Activated B cell treated with CpG ODN at 0.5 μM for 24 hours (primary cell): ENCODE data around the gene CNP. TPM values are rescaled to one million over a fixed set of nuclear protein-coding genes. Genes with fewer than 3 reads are reported as not detected.

ENCODE experiments used
- ATAC-seq: fragments of 200-7000 bp; cut with Tn5 transposase; one replicate; pipeline ENCODE4 v1.10.0; 2021; ENCODE audit warnings: low read depth, mild to moderate bottlenecking, moderate library complexity
- CTCF ChIA-PET: fragments of 350-600 bp; sonication (Branson Sonifier 250); formaldehyde crosslinking; loops from one replicate; lab custom pipeline; 2021; ENCODE audit warnings: antibody characterized with exemption; lab: Charles Lee
- POLR2A ChIA-PET: fragments of 350-600 bp; sonication (Branson Sonifier 250); formaldehyde crosslinking; loops from one replicate; lab custom pipeline; 2021; ENCODE audit warnings: antibody characterized with exemption; lab: Charles Lee
- DNase-seq: peaks from one replicate; pipeline ENCODE4 v3.0.0; 2022
- H3K27ac Mint-ChIP-seq: one replicate; pipeline ENCODE4 v1.8.0; 2020; ENCODE audit warnings: mixed read lengths
- H3K27me3 Mint-ChIP-seq: one replicate; pipeline ENCODE4 v1.8.0; 2021; ENCODE audit warnings: mixed read lengths
- H3K36me3 Mint-ChIP-seq: one replicate; pipeline ENCODE4 v1.8.0; 2021; ENCODE audit warnings: low read depth, mixed read lengths
- H3K4me1 Mint-ChIP-seq: one replicate; pipeline ENCODE4 v1.8.0; 2021; ENCODE audit warnings: mixed read lengths
- H3K4me3 Mint-ChIP-seq: one replicate; pipeline ENCODE4 v1.8.0; 2020; ENCODE audit warnings: mild to moderate bottlenecking, mixed read lengths
- H3K9me3 Mint-ChIP-seq: one replicate; pipeline ENCODE4 v1.8.0; 2020; ENCODE audit warnings: mixed read lengths
- CTCF ChIP-seq: fragments of 200-600 bp; IDR thresholded peaks from one replicate; pipeline ENCODE4 v1.8.0; 2022; ENCODE audit warnings: antibody characterized with exemption, mild to moderate bottlenecking
- intact Hi-C: fragments of 100-400 bp; cut with micrococcal nuclease; formaldehyde crosslinking; loops from one replicate; pipeline ENCODE4 v1.15.1; 2024
- total RNA-seq: library from RNA; stranded (reverse); gene quantifications from 2 replicates; pipeline ENCODE4 v1.2.3, GENCODE V29; 2022

CNP gene
- total RNA-seq, 1 donor from 2014 or later: 48.0 TPM

- DNase-seq (peak; percentile 30), ATAC-seq (peak; percentile 87)
- no peaks in the 10 kb centered on the region for H3K9me3 Mint-ChIP-seq
- no peaks in the 10 kb centered on the region for H3K27me3 Mint-ChIP-seq
- H3K4me3 Mint-ChIP-seq: peak overlapping the region; percentile 25
- intact Hi-C loops: no loop called here
- peaks cover 68% of the 10 kb centered on the region for H3K36me3 Mint-ChIP-seq
- ChIA-PET POLR2A (interaction anchor here (0.6 to 2.2 kb wide), 5 partner anchors 14 to 321 kb away, joined by 3 to 12 read pairs (median 4); partner anchors contain the start of genes DNAJC7, KAT2A and NKIRAS2), CTCF (interaction anchor here (0.9 kb wide), 1 partner anchor 10 kb away, joined by 3 read pairs; no protein-coding TSS in a partner anchor)
- no peak for TF ChIP-seq CTCF
- H3K4me1 Mint-ChIP-seq: peaks cover 61% of the 10 kb centered on the region
- peak overlapping the region; percentile 56 for H3K27ac Mint-ChIP-seq
Observed at GRCh38 chr17:41972571-41973407, 6.2 kb downstream of the CNP start.

DNA sequence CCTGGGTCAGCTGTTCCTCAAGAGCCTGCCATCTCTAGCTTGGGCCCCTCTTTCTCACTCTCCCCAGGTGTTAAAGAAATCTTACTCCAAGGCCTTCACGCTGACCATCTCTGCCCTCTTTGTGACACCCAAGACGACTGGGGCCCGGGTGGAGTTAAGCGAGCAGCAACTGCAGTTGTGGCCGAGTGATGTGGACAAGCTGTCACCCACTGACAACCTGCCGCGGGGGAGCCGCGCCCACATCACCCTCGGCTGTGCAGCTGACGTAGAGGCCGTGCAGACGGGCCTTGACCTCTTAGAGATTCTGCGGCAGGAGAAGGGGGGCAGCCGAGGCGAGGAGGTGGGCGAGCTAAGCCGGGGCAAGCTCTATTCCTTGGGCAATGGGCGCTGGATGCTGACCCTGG is 6.8 kb downstream of the CNP start:
- CTCF ChIA-PET: no interaction called here
- Mint-ChIP-seq H3K4me3 (peak overlapping the region; percentile 11), H3K9me3 (no peaks in the 10 kb centered on the region), H3K27ac (peak overlapping the region; percentile 56), H3K36me3 (peaks cover 70% of the 10 kb centered on the region), H3K27me3 (no peaks in the 10 kb centered on the region), H3K4me1 (peaks cover 56% of the 10 kb centered on the region)
- no peak for TF ChIP-seq CTCF
- intact Hi-C loops: no loop called here
- POLR2A ChIA-PET: interaction anchor here (0.6 to 2.2 kb wide), 3 partner anchors 44 to 320 kb away, joined by 4 to 12 read pairs (median 6); partner anchors contain the start of genes DNAJC7 and NKIRAS2
- DNase-seq (no peak), ATAC-seq (no peak)

GRCh38 chr17:41974031-41974430 is 7.4 kb downstream of the CNP start:
- ATAC-seq (no peak), DNase-seq (no peak)
- Mint-ChIP-seq H3K27me3 (no peaks in the 10 kb centered on the region), H3K36me3 (peaks cover 72% of the 10 kb centered on the region), H3K4me1 (peaks cover 53% of the 10 kb centered on the region), H3K27ac (no peak overlapping the region), H3K4me3 (no peak overlapping the region), H3K9me3 (no peaks in the 10 kb centered on the region)
- CTCF ChIA-PET: no interaction called here
- no peak for TF ChIP-seq CTCF
- POLR2A ChIA-PET: interaction anchor here (0.7 to 1.7 kb wide), 2 partner anchors 46 to 142 kb away, joined by 6 to 9 read pairs; partner anchors contain the start of gene NKIRAS2
- intact Hi-C loops: no loop called here

- no peaks in the 10 kb centered on the region for H3K27me3 Mint-ChIP-seq
- H3K4me1 Mint-ChIP-seq: peaks cover 47% of the 10 kb centered on the region
- no peak overlapping the region for H3K4me3 Mint-ChIP-seq
- ChIA-PET CTCF (interaction anchor here (0.7 kb wide), 1 partner anchor 8 kb away, joined by 3 read pairs; the partner anchor contains the start of gene CNP), POLR2A (interaction anchor here (1.1 to 1.7 kb wide), 2 partner anchors 42 to 220 kb away, joined by 3 to 5 read pairs; partner anchors contain the start of genes DNAJC7 and GHDC)
- H3K36me3 Mint-ChIP-seq: peaks cover 71% of the 10 kb centered on the region
- intact Hi-C loops: no loop called here
- H3K27ac Mint-ChIP-seq: no peak overlapping the region
- H3K9me3 Mint-ChIP-seq: no peaks in the 10 kb centered on the region
- no peak for TF ChIP-seq CTCF
- ATAC-seq: no peak
- DNase-seq: no peak
Observed at GRCh38 chr17:41974658-41975057, 8.1 kb downstream of the CNP start.
